Stimulated activated CD4-positive, alpha-beta T cell treated with anti-CD3 and anti-CD28 coated beads, Interleukin-2, amount 100 ng/mL, for 24 hours (primary cell): ENCODE measurements around the gene ESR1.
"Not testable (repeated sequence)": the region's sequence is repeated elsewhere in the genome, so short reads cannot be mapped to it uniquely, and the experiment has no call there.

Source experiments
- DNase-seq, 2 donors: peaks; one replicate each; pipeline ENCODE4 v3.0.0-alpha.2; 2020

The ESR1 gene

DNA sequence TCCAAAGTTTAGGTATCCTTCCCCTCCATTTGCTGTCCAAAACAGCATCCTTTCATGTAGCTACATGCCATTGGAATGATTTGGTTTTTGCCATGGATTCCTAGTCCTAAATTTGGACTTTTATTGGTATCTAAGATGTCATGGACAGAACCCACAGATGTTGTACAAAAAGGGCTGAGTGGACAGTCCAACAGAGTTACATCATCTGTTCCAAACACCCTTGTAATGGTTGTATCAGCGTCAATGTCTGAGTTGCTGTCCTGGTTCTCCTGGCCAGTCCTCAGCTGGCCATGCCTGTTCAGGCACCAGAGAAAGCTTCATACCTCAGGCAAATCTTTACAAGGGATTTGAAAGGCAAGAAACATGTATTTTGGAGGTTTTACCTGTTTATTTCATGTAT lies 191.3 kb downstream of the ESR1 start:
- DNase-seq = no peak

DNA sequence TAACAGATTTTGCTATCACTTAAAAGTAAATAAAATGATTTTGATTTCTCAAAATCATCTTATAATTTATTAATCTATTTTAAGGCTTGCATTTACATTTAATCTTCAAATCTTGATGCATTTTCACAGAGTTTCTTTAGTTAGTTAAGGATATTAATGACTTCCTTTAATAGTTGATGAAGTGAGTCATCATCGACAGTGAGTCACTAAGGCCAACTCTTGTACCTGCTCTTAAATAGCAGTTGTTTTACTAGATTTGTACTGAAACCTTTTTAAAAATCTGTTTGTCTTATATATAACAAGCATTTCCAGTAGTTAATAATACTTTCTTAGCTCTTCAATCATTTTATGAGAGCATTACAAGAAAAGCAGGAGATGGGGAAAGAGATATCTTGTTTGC lies 191.7 kb downstream of the ESR1 start:
- no peak for DNase-seq

DNA sequence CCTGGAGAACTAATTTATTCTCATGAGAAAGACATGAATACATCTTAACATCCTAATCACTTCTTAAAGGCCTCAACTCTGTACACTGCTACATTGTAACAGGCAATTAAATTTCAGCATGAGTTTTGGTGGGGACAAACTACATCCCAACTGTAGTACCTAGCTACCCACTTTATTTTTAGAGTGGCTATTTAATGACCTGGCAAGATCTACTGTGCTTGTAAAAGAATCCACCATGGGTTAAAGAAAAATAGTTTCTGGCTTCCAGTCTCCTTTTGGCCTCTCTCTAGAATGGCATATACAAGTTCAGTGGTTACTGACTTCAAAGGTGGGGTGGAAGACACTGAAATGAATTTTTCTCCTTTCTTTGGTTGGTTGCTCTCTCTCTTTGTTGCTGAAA lies 193.9 kb downstream of the ESR1 start:
- DNase-seq = no peak

DNA sequence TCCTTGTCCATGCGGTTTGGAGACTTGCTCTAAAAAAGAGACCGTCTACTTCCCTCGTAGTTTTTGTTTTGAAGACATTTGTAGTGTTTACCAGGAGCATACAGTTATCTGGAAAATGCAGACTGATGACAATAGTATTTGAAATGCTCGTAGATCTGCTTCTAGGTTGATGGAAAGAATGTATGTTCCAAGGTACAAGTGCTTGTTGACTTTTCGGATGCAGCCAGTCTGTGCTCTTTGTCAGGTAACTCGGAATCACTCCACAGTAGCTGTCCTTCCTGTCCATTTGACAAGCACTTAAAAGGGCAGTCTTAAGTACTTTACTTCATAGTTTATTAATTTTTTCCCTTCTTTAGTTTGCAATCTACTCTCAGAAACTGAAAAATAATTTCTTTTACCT lies 194.8 kb downstream of the ESR1 start:
- DNase-seq = no peak

DNA sequence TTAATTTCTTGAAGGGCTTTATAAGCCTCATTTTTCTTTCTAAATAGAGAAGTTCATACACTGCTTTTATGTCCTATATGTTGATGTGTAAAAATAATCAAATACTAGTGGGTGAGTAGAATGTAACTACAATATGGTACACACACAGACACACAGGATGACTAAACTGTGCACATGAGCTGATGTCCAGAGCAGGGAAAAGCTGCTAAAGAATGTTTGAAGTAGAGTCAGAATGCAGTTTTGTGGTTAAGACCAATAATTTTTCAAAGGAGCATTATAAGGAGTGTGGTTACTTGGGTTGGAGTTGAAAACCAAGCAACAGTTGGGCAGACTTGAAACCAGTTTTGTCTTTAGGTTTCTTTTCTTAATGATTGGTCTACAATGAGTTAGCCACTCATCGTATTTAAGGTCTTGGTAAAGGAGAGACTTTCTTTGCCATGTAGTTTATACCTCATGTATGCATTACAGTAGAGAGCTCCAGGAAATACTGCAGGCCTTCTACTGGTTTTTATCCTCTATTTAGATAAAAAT lies 196.6 kb downstream of the ESR1 start:
- no peak for DNase-seq

DNA sequence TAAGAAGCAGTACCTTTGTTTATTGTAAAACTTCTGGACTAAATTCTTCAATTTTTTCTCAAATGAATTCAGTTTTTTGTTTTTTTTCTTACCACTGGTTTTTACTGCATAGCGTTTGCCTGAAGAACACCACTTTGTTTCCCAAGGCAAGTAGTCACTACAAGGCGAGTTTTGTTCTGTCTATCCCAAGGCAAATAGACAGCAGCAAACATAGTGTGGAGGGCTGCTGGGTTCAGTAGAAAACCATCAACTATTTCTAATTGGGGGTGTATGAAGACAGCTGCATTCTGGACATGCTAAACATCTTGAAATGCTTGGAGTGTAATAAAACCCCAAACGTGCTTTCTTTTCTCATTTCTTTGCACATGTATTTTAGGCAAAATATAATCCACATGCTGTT lies 197.4 kb downstream of the ESR1 start:
- no peak for DNase-seq

DNA sequence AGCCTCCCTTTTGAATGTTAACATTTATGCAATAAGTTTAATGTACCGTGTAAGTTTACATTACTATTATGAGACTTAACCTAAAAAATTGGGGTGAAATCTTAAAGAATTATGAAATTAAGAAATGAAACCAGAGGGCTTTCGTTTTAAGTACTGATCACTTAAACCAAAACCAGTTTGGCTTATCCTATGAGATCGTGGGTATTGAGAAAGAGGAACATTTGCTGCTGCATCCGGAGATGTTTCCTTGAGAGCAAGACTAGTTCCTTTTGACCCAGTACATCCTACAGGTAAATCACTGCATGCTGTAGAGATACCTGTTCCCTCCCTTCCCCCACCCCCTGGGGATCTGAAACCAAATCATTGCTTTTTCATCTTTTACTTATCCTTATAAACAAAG lies 201.3 kb downstream of the ESR1 start:
- no peak for DNase-seq

DNA sequence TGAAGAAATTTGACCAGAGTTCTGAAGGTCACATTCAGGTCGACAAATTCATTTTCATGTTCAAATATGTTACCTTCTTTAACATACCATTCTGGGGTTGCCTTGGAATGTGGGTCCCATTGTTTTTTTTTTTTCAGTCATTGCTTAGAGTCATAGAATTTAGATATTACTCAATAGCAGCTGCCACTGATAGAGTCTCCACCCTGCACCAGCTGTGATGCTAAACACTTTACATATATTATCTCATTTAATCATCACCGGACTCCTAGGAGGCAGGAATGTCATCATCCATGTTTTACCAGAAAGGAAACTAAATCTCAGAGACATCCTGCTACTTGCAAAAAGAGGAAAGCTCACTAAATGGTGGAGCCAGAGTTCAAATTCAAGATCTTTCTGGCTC lies 204.7 kb downstream of the ESR1 start:
- DNase-seq = no peak

DNA sequence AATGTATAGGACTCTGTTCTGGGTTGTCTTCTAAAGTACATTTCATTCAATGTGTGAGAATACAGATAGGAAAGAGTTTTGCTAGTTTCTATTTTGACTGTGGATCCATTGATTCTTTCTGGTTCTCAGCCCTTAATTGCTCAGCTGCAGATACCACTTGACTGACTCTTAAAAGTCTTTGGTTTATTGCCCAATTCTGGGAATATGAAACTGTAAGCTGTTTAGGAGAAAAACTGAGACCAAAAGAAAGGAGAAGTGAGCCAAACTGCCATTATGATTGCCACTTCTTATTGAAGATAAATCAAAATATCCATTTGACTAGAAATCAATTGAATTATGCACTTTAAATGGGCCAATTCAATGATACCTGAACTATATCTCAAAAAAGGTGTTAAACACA lies 211.4 kb downstream of the ESR1 start:
- DNase-seq = no peak

DNA sequence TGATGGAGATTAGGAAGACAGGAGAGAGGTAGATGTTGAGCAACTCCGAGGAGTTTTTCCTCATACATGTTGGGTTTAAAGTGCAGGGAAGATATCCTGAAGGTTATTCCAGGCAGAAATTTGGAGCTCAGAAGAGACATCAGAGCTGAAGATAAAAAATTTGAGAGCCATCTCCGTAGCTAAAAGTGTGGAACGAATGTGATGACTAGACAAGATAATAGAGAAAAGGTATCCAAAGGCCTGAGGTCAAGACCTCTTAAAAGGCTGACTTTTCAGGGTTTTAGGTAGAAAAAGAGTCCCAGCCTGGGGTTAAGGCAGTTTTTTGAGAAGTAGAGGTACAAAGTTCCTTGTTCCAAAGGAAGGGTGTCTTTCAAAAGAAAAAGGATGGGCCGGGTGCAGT lies 214.8 kb downstream of the ESR1 start:
- no peak for DNase-seq

DNA sequence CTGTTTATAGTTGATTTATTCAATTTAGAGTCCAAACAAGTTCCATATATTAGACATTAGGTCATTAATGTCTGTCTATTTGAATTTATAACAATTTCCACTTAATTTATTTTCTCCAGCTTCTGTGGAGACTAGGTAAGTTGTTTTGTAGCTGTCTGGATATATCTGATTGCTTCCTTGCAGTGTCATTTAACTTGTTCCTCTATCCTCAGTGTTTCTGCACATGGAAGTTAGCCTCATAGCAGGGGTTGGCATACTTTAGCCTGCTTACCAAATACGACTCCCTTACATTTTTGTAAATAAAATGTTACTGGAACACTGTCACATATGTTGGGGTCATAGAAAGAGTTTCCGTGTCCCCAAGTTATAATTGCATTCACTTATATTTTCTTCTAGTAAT lies 216.1 kb downstream of the ESR1 start:
- no peak for DNase-seq

DNA sequence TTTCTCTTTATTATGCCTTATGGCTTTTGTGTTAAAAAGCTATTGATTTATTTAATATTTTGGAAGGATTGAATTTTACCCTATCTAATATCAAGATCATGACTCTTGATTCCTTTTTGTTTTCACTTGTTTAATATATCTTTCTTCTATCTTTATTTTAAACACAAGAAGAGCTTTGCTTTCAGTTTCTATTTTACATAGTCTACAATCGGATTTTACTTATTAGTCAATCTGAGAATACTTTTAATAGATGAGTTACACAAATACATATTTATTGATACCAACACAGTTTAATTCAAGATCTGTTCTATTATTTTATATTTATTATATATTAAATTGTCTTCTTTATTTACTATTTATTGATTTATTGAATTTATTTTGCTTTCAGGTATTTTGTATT lies 218.8 kb downstream of the ESR1 start:
- DNase-seq = no peak

DNA sequence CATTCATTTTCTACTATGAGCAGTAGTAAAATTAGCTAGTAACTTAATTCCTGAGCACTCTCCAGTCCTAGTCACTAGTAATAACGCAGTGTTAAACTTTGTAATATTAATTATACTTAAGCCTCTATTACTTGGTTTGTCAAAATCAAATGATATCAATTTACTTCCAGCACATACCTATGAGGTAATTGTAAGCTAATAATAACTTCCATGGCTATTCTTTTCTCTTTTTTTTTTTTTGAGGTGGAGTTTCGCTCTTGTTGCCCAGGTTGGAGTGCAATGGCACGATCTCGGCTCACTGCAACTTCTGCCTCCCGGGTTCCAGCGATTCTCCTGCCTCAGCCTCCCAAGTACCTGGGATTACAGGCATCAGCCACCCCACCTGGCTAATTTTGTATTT lies 219.3 kb downstream of the ESR1 start:
- DNase-seq = not testable (repeated sequence)

DNA sequence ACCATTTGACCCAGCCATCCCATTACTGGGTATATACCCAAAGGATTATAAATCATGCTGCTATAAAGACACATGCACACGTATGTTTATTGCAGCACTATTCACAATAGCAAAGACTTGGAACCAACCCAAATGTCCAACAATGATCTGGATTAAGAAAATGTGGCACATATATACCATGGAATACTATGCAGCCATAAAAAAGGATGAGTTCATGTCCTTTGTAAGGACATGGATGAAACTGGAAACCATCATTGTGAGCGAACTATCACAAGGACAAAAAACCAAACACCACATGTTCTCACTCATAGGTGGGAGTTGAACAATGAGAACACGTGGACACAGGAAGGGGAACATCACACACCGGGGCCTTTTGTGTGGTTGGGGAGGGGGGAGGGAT lies 226.3 kb downstream of the ESR1 start:
- not testable (repeated sequence) for DNase-seq

DNA sequence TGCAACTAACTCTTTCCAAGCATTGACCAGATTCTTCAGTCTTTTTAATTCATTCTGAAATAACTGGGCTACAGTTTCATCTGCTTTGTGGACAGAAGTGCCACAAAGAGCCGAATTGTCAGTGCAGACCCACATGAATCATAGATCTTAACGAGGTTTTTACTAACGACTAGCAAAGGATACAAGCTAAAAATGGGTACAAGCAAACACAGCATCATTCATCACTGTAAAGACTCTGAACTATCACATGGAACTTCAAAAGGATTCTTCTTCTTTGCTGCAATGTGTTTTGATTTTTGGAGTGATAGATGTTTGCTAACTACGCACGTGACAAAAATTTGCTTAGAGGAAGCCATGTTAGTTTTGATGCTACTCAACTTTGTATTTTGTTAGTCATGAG lies 227.1 kb downstream of the ESR1 start:
- DNase-seq = no peak

DNA sequence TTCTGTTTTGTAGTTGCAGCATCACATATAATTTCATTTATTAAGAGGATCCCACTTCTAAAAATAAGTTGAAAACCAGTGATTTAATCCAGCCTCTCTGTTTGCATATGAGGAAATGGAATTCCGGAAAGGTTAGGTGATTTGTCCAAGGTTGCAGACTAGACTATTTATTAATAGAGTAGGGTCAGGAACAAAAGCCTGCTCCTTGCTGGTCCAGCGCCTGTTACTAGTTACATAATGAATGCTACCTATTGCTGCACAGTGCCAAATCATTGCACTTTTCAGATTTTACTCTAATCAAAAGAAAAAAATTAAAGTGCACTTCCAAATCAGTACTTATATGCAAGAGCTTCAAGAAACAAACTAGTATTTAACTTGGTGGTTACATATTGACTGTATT lies 238.6 kb downstream of the ESR1 start:
- DNase-seq = no peak

DNA sequence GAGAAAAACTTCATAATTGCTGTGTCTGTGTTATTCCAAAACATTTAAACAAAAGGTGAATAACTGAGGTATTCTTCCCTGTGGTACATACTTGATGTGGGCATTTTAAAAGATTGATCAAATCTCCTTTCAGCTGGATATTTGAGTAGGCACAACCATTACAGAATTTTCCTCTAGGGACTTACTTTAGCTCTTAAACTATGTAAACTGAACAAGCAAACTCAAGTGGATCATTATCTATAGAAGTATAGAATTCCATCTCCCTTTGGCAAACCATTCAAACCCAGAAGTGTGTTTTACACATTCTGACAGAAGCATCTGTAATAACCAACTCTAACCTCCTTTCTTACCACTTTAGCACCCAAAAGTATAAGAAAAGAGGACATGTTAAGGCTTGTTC lies 241.4 kb downstream of the ESR1 start:
- no peak for DNase-seq

DNA sequence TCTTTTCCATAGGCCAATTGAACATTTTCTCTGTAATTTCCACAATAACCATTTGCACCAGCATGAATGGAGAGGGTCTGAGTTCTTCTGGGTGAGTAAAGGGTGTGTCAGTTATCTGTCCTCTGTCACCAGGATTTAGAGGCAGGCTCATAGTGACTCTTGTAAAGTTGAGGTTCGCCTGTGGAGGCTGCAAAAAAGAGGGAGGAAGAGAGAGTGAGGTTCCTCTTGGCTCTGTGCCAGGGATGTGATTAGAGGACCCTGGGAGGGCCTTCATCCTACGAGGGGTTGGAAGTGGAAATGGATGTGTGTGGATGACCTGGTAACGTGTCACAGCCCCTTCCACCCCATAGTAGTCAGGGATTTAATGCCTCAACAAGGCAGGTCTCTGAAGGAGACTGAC lies 242.0 kb downstream of the ESR1 start:
- no peak for DNase-seq

DNA sequence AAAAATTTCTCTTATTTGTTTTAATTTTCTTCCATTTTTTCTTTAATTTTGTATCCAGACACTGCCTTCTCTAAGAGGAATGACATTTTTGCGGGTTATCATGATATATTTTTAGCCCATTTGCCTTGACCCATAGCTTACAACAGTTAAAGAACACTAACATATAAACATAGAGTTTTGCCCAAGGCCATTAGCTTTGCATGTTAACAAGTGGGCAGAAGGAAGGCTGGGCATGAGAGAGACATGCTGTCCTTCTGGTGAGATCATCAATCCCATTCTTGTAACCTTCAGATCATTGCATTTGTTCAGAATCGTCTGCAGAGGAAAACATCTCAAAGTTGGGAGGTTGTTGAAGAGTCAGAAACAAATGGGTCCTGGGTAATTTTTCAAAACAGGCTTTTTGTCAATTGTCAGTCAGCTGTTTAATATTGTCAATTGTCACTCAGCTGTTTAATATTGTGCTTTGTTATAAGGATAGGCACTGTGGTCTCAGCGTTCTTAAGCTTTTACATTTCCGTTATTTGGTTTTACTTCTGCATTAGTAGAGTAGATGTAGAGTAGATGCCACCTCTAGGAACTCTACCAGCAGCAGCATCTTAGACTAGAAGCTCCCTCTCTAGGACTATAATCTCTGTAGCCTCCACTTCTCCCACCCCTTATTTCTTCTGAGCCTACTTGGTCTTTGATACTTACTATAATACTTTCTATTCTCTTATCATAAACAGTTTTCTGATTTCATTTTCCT lies 243.1 kb downstream of the ESR1 start:
- no peak for DNase-seq

DNA sequence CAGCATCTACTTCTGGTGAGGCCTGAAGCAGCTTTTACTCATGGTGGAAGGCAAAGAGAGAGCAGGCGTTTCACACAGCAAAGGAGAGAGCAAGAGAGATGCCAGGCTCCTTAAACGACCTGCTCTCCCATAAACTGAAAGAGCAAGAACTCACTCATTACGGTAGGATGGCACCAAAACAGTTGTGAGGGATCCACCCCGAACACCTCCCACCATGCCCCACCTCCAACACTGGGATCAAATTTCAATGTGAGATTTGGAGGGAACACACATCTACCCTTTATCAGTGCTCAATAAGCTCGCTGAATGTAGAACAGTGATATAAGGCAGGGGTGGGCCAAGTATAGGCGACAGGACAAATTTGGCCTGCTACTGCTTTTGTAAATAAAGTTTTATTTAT lies 244.6 kb downstream of the ESR1 start:
- no peak for DNase-seq

DNA sequence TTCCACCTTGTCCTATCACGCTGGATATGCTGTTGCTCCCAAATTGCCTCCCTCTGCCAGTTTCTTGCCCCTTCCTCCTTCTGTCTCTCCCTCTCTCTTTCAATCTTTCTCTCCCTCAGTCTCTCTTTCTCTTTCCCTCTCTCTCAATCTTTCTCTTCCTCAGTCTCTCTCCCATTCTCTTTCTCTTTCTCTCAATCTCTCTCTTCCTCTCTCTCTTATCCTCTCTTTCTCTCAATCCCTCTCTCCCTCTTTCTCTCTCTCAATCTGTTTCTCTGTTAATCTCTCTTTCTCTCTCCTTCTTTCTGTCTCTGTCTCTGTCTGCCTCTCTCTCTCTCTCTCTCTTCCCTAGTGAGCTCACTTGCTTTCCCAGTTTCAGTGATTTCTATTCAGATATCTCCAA lies 245.8 kb downstream of the ESR1 start:
- DNase-seq = no peak

DNA sequence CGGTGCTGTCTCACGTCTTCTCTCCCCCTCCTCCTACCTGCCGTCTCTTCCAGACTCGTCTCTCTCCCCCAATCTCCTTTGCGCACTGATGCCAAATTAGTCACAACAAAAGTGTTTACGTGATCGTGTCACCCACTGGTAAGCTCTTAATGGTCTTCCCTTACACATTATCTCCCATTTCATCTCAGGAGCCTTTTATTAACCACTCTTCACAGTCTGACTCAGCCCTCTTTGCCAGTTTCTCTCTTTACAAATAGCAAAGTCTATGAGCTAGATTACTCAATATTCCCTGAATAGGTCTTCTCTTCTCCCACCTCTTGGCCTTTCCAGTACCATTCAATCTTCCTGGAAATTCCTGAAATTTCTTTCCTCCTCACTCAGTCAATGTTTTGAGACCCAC lies 247.0 kb downstream of the ESR1 start:
- no peak for DNase-seq

DNA sequence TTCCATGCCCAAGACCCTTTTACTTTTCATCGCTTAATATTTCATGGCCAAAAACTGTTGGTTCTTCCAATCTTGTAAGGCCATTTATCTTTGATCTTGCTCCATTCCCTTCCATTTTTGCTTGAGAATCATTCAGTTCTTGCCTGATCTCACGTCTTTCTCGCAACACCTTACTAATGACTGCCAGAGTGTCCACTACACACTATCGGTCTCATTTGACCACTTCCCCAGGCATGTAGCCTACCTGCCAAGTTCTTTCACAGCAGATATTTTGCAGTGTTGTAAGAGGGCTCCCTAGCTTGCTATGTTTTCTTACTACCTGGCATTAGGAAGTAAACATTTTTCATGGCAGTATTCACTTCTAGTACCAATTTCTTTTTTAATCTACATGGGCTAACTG lies 248.0 kb downstream of the ESR1 start:
- no peak for DNase-seq

DNA sequence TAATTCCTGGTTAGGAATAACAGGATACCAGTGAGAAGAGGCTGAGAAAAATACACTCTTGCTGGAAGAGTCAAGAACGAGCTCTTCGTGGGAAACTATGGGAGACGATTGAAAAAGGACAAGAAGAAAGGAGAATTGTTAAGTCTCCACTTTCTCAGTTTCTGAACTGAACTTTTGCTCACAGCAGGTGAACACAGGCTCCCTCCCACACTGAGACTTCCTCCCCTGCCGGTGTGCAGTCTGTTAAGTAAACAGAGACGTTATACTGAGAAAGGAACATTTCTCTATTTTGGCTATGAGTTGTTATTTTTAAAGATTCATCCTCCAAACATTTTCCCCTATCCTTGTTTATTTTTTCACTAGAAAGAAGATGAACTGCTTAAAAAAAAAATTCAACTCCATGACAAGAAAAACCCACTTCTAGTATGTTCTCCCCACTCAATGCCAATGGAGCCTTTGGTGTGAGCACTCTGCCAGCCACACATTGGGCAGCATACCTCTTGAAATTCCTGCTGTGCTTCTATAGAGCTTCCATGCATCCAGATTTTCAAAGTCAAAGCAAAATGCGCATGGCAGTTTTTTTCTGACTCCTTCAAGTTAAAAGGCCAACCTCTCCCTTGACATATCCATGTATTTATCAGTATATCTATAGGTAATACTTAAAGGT lies 250.5 kb downstream of the ESR1 start:
- DNase-seq = no peak

DNA sequence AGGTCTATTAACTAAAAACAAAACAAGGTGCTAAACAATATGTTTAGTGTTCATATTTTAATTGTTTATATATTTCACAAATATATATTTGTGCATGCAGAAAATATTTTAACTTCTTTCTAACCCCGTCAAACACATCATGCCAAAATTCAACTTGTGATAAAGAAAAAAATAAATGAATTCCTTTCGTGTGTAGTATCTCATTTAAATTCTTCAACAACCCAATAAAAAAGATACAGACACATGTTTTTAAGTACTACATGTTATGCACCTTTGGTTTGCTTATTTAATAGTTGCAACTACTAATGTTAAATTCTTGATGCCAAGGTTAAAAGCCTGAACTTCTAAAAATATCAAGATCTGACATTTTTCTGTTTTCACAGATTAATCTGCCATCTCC lies 252.4 kb downstream of the ESR1 start:
- DNase-seq = no peak
